ENCODE measurements around the gene MGMT.

- TF ChIP-seq POLR2AphosphoS5 (IDR thresholded peaks at IDR 0.05; ENCODE audit: low read depth) (no peak), CTCF (IDR thresholded peaks at IDR 0.05; ENCODE audit: insufficient read depth, low read length) (no peak), REST (IDR thresholded peaks at IDR 0.05; ENCODE audit: insufficient replicate concordance, low read depth) (no peak), GABPA (IDR thresholded peaks at IDR 0.05; ENCODE audit: low read depth) (no peak), SPI1 (IDR thresholded peaks at IDR 0.05; ENCODE audit: borderline replicate concordance, low read depth) (no peak)
These were observed 185.6 kb downstream of the MGMT start for GRCh38 chr10:129652521-129653201.
